GM19468 (cell line): Measurements from ENCODE around the gene ARHGAP18.
"Not testable (repeated sequence)": the region's sequence is repeated elsewhere in the genome, so short reads cannot be mapped to it uniquely, and the experiment has no call there.

ENCODE experiments used
- ATAC-seq: cut with Tn5 transposase; IDR thresholded peaks from one replicate; pipeline ENCODE4 v1.9.1; 2021; ENCODE audit warnings: mild to moderate bottlenecking, moderate library complexity, moderate number of reproducible peaks; ENCODE audit not compliant: unreplicated experiment; ENCODE audit errors: extremely low read depth

The ARHGAP18 gene

GRCh38 chr6:129597023-129597713 is 112.8 kb downstream of the ARHGAP18 start:
- ATAC-seq: peak; percentile 62

DNA sequence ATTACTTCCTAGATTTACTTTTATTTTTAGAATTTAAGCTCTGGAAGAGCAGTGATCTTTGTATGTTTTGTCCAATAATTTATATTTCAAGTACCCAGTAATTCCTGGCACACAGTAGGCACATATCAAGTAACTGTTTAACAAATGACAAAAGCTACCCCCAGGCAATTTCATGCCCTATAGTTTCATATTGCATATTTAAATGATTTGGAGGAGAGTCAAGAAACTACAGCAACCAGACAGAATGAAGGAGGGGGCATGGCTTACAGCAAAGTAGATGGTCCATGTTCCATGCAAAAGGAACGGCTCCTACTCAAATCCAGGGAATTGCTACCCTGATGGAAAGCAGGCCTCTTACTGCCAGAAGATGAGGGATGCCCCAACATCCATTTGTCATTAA is 113.5 kb downstream of the ARHGAP18 start:
- ATAC-seq: no peak

DNA sequence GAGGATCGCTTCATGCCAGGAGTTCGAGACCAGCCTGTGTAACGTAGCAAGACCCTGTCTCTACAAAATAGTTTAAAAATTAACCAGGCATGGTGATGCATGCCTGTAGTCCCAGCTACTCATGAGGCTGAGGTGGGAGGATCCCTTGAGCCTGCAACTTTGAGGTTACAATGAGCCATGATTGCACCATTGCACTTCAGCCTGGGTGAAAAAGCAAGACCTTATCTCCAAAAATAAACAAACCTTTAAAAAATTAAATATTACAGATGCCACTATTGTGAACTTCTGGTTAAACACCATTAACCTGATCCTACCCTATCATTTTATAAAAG is 116.8 kb downstream of the ARHGAP18 start:
- ATAC-seq: no peak

GRCh38 chr6:129592516-129593232 is 117.3 kb downstream of the ARHGAP18 start:
- no peak for ATAC-seq

DNA sequence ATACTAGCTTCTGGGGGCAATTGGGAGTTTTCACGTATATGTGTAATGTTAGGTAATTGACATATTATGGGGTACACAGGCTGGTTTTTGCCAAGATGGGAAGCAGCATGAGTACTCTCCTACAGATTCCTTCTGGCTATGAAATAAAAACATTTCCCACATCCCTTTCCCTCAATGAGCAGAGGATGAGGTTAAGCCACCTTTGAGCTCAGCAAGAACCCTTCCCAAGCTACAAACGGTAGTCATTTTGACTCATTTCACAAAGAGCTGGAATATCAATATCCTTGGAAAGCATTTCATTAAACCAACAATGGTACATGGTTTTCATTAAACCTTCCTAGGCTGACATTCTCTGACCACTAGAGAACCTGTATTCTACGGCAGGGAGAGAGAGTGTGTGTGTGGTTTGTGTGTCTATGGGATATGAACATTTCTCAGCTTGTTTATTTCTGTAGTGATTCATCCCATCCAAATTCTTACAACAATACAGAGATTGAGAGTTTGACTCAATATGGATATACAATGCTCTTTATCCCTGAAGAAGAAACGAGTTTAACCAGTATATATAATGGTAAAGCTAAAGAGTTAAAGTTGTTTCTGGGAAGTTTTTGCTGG is 119.5 kb downstream of the ARHGAP18 start:
- no peak for ATAC-seq

DNA sequence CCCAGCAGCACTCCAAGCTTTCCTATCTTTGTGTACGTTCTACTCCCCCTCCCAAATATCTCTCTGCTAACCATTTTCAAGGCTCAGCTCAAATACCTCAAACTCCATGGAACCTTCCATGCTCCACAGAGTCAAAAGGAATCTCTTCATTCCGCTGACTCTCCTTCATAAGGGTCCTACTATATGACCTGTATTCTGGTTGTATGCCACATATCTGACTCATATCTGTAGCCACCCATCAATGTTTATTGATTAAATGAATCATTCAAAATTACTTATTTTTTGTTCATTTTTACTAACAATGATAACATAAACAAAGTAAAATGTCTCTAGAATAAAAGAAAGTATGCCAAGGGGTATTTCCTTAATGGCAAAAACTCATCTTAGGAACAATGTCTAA is 123.2 kb downstream of the ARHGAP18 start:
- no peak for ATAC-seq

DNA sequence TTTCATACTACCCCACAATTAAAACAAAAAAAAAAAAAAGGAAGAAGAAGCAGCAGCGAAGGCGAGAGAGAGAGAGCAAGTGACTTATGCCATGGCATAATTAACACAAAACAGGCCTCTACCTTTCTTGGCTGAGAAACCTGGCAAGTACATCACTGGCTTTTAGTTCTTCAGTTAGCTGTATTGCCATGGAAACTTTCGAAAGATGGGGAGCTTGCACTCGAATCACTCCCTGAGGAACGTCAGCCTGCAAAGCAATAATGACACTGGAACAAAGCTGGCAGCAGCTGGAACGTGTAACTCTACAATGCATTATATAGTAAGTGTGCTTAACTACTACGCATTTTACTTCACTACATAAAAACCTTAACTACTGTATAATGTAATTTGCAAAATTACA is 126.1 kb downstream of the ARHGAP18 start:
- ATAC-seq: no peak

GRCh38 chr6:129578315-129578714 is 131.7 kb downstream of the ARHGAP18 start:
- ATAC-seq: no peak

- ATAC-seq: no peak
These were observed 132.3 kb downstream of the ARHGAP18 start for GRCh38 chr6:129577691-129578090.

- no peak for ATAC-seq
These were observed 133.5 kb downstream of the ARHGAP18 start for GRCh38 chr6:129576456-129576855.

- ATAC-seq: no peak
These were observed 134.4 kb downstream of the ARHGAP18 start for GRCh38 chr6:129575378-129576118.

DNA sequence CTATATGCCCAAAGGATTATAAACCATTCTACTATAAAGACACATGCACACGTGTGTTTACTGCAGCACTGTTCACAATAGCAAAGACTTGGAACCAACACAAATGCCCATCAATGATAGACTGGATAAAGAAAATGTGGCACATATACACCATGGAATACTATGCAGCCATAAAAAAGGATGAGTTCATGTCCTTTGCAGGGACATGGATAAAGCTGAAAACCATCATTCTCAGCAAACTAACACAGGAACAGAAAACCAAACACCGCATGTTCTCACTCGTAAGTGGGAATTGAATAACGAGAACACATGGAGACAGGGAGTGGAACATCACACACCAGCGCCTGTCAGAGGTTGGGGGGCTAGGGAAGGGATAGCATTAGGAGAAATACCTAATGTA is 135.4 kb downstream of the ARHGAP18 start:
- ATAC-seq: not testable (repeated sequence)

GRCh38 chr6:129570929-129571328 is 139.0 kb downstream of the ARHGAP18 start:
- ATAC-seq: not testable (repeated sequence)

DNA sequence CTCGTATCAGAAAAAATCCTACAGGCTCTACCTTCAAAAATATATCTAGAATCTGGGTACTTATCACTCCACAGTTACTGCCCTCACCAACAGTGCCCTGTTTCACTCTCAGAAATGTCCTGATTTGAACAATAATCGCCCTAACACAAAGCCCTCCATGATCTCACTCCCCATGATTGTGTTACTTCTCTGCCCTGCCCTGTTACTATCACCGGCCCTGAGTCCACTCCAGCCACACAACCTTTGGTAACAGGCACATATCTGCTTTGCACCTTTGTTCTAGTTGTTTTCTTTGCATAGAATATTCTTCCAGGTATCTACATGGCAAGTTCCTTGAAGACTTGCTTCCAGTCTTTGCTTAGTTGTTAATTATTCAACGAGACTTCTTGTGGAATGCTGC is 142.0 kb downstream of the ARHGAP18 start:
- ATAC-seq: no peak

DNA sequence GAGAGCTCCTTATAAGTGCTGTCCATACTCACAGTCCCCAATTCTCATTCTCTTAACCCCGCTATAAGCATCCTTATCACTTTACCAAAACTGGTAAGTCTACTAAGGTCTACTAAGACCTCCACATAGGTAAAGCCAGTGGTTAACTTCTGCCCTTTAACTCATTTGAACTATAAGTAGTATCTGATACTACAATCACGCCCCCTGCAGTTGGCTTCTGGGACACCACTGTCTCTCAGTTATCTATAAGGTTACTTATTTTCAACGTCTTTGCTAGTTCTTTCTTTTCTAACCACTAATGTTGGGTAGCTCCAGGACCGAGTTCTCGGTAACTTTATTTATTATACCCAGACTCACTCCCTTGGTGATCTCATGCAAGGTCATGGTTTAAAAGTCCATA is 142.6 kb downstream of the ARHGAP18 start:
- no peak for ATAC-seq

DNA sequence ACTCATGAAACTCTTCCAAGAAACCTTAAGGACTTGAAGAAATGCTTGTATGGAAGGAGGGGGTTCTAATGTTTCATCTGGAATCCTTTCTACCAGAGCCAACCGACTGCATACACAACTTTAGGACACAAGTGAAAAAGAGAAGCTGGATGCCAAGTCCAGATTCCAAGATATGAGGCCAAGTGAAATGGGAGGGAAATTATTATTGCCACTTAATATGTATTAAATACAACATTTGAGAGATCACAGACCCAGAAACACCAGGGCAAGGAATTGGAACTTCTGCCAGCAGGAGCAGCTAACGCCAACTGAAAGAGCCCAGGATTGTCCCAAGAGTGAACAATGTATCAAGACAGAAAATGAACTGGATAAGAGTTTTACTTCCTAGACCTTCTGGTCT is 144.2 kb downstream of the ARHGAP18 start:
- no peak for ATAC-seq

- ATAC-seq: no peak
These were observed 144.6 kb downstream of the ARHGAP18 start for GRCh38 chr6:129565366-129565765.

DNA sequence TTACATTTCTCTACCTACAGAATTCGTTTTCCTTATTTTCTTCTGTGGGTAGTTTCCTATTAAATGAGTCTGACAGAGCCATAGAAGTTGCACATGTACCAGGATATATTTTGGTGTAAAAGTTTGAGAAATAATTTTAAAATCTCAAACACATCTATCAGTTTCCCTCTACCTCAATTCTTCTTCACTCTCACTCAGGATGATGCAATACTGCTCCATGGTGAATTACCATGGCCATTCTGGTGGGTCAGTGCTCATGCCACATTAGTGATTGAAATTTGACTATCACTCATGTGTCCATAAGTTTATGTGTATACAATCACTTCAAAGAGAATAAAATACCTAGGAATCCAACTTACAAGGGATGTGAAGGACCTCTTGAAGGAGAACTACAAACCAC is 151.7 kb downstream of the ARHGAP18 start:
- ATAC-seq: no peak

- no peak for ATAC-seq
These were observed 154.7 kb downstream of the ARHGAP18 start for GRCh38 chr6:129555206-129555832.

GRCh38 chr6:129552413-129552812 is 157.6 kb downstream of the ARHGAP18 start:
- ATAC-seq: no peak
